GM19468 (cell line): ENCODE measurements around the gene CPLANE1.
"Not testable (repeated sequence)": the region's sequence is repeated elsewhere in the genome, so short reads cannot be mapped to it uniquely, and the experiment has no call there.

Experiments used
- ATAC-seq: cut with Tn5 transposase; IDR thresholded peaks from one replicate; pipeline ENCODE4 v1.9.1; 2021; ENCODE audit warnings: mild to moderate bottlenecking, moderate library complexity, moderate number of reproducible peaks; ENCODE audit not compliant: unreplicated experiment; ENCODE audit errors: extremely low read depth

The CPLANE1 gene

GRCh38 chr5:37211661-37212060 is 37.5 kb downstream of the CPLANE1 start:
- ATAC-seq, result no peak

DNA sequence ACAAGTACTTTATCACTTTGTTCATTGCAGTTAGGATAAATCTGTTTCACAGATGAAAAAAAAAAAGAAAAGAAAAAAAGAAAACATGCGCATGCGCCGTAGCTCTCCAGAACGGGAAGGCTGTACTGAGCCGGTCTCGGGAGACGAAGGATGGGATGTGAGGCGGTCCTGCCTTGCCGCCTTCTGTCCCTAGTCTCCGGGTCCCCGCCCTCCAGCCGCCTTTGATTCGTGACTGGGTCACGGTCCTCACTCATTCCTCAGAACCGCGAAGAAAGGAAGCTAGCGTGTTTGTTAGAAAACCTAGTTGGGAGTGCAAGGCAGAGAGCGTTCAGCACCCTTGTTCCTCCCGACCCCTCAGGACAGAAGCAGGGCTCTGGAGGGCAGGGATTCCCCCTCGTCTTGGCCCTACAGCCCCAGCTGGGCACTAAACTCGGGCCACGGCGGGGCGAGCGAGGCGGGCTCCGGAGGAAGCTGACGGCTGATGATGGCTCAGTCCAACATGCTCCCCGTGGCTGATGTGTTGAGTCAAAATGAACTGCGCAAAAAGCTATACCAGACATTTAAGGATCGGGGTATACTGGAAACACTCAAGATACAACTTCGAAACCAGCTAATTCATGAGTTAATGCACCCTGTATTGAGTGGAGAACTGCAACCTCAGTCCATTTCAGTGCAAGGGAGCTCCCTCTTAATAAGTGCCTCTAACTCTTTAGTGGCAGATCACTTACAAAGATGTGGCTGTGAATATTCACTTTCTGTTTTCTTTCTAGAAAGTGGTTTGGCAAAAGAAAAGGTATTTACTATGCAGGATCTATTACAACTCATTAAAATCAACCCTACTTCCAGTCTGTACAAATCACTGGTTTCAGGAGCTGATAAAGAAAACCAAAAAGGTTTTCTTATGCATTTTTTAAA is 40.0 kb downstream of the CPLANE1 start:
- no peak for ATAC-seq

GRCh38 chr5:37207802-37208201 is 41.4 kb downstream of the CPLANE1 start:
- no peak for ATAC-seq

GRCh38 chr5:37206736-37207135 is 42.4 kb downstream of the CPLANE1 start:
- no peak for ATAC-seq

DNA sequence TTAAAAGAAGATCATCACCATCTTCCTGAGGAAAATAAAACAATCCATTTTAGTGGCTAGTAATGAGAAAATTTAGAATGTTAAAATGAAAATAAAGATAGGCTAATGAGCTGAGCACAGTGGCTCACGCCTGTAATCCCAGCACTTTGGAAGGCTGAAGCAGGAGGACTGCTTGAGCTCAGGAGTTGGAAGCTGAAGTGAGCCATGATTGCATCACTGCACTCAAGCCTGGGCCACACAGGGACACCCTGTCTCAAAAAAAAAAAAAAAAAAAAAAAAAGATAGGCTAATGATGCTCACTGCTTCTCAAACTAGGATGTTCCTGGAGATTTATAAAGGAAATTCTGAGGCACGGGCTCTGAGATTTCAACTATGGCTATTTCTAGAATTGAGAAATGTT is 50.3 kb downstream of the CPLANE1 start:
- no peak for ATAC-seq

DNA sequence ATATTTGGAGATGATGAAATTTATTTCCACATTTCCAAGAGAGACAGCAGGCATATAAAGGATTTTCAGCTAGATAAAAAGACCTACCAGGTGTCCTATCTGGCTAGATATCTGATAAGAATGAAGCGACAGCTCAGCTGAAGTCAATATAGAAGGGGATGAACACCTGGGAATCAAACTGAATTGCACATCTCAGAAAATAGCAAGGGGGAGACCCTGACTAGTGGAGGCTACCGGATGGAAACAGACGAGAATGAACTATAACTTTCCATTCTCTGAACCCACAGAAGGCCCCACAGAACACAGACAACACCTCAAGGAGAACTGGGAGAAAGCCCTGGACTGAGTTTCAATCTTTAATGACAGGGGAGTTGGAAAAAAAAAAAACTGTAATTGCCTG is 51.1 kb downstream of the CPLANE1 start:
- no peak for ATAC-seq

DNA sequence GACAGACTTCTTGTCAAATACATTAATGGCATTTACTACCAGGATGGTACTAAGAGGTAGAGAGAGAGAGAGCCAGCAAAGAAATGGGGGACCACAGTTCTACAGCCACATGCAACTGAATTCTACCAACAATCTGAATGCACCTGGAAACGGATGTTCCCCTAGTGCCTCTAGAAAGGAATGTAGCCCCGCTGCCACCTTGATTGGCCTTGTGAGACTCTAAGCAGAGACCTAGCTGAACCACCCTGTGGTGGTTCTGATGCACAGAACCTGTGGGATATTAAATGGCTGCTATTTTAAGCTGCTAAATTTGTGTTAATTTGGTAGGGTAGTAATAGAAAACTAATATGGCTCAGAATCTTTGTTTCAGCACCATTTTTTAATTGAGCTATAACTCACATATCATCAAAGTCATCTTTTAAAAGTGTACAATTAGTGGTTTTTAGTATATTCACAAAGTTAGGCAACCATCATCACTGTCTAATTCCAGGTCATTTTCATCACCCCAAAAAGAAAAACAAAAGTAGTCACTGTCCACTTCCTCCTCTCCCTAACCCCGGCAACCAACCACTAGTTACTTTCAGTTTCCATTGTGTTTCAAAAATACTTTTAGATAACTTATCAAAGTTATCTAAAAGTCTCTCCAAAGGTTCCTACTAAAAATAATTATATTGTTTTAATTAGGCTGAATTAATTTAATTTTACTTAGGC is 51.7 kb downstream of the CPLANE1 start:
- peak; percentile 51 for ATAC-seq

DNA sequence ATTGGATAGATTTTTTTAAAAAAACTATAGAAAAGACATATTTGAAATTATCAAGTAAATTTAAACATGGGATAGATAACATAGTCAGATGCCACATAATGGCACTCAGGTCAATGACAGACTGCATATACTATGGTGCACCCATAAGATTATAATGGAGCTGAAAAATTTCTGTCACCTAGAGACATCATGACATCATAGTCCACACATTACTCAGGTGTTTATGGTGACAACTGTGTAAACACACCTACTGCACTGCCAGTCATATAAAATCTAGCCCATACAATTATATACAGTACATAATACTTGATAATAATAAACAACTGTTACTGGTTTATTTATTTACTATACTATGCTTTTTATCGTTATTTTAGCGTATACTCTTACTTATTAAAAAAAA is 58.6 kb downstream of the CPLANE1 start:
- ATAC-seq, result no peak

DNA sequence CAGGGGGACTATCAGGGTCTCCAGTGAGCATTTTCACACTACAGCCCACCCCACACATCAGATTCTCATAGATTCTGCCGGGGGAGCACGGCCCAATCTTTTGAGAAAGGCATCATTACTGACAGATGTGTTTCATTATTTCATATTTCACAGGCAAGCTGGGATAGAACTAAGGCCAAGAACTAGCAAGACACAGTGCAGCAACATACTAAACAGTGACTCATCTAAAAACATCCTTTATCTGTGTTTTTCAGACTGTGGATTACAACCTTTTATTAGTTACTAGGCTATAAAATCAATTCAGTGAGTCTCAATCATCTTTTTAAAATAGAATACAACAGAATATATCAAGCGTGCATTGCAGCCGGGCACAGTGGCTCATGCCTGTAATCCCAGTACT is 59.8 kb downstream of the CPLANE1 start:
- ATAC-seq, result no peak

DNA sequence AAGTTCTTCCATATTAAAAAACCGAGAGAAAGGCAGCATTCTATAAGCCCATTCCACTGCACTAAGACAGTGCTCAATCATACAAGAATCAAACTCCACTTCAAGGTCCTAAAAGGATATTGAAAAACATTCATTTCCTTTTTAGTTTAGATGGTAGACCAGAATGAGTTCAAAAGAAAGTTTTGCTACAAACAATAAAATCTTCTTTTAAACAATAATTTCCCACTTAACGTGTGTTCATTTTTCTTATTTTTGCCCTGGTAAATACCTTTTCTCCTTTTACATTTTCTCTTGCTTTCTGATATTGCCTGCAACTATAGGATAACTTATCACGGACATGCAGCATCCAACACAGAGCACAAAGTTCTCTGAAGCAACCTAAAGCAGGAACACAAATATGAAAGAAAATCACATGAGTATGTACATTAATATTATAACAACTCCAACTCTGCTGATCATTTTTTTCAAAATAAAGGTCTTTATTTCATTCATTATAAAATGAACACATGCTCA is 61.7 kb downstream of the CPLANE1 start:
- ATAC-seq, result no peak

GRCh38 chr5:37184748-37185364 is 64.3 kb downstream of the CPLANE1 start:
- peak; percentile 60 for ATAC-seq

- no peak for ATAC-seq
Observed at GRCh38 chr5:37182667-37183066, 66.5 kb downstream of the CPLANE1 start.

DNA sequence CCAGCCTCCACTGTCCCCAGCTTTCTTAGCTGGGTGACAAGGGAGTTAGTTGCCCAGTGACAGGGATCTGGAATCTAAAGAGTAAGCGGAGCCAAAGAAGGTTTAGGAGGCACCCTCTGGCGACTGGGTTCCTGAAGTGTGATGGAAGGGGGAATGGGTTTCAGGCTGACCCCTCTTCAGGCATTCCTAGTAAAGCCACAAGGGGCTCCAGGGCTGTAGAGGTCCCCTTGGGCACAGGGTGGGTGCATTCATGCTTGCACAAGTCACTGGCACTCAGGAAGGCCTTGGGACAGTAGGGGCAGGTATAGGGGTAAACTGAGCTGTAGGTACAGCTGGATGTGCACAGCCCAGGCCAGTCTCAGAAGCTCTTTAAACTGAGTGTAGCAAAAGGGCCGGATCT is 74.2 kb downstream of the CPLANE1 start:
- ATAC-seq, result no peak

GRCh38 chr5:37172957-37173356 is 76.2 kb downstream of the CPLANE1 start:
- ATAC-seq, result no peak

DNA sequence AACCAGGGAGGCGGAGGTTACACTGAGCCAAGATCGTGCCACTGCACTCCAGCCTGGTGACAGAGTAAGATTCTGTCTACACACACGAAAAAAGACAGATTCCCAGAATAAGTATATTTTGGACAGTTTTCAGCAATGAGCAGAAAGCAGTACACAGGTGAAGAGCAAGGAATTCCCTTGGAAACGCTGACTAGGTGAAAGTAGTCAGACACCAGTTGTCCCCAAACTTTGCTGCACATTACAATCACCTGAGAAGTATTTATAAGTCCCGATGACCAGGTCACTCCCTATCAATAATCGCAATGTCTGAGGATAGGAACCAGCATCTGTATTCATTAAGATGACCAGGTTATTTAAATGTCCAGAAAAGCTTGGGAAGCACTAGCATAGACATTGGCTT is 78.3 kb downstream of the CPLANE1 start:
- no peak for ATAC-seq

DNA sequence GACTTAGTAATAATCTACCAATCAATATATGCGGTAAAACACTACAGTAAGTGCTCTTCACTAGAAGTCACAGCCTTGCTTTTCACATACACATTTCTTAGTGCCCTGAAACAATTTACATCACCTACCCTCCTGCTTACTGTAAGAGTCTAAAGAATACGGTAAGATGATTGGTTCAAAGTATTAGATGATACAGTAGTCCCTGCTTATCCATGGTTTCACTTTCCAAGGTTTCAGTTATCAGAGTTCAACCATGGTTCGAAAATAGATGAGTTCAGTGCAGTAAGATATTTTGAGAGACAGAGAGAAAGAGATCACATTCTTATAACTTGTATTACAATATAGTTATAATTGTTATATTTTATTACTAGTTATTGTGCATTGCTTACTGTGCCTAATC is 83.0 kb downstream of the CPLANE1 start:
- no peak for ATAC-seq

DNA sequence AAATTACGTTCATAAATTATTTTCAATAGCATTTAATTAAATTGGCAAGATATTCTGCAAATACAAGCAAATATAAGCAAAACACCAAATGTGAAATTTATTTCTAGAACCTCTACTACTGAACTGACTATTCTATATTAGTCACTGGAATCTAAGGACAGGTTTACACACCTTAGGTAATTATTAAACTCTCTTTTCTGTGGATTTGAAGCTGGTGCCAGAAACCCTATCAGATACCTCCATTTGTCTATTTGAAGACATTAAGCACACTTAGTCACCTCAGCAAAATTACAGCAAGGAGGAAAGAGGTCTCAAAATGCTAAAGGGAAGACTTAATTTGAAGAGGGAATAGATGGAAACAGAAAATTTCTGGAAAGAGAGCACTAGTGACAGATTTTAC is 83.4 kb downstream of the CPLANE1 start:
- no peak for ATAC-seq

- no peak for ATAC-seq
Observed at GRCh38 chr5:37153661-37154060, 95.5 kb downstream of the CPLANE1 start.

GRCh38 chr5:37146896-37147295 is 102.3 kb downstream of the CPLANE1 start:
- ATAC-seq, result no peak

- ATAC-seq, result no peak
Observed at GRCh38 chr5:37136694-37137093, 112.5 kb downstream of the CPLANE1 start.

- ATAC-seq, result not testable (repeated sequence)
Observed at GRCh38 chr5:37135312-37135711, 113.9 kb downstream of the CPLANE1 start.
